SU-DHL-6 (cell line): Measurements from ENCODE around the gene VTI1A.

Experiments
- CTCF ChIP-seq: fragments of 200-600 bp; sonication (generic); IDR thresholded peaks from one replicate; pipeline ENCODE4 v1.5.1; 2017; ENCODE audit warnings: antibody characterized with exemption, mild to moderate bottlenecking, low read length, moderate library complexity; ENCODE audit not compliant: insufficient read depth, poor library complexity, severe bottlenecking
- EZH2phosphoT487 ChIP-seq: fragments of 200-600 bp; sonication (generic), shearing (Covaris generic); conservative IDR thresholded peaks from 2 replicates; pipeline ENCODE4 v1.6.1; 2018; ENCODE audit warnings: mild to moderate bottlenecking, antibody characterized with exemption, low read length, moderate library complexity, mixed read lengths

- TF ChIP-seq CTCF (no peak), EZH2phosphoT487 (no peak)
These were observed 288.2 kb downstream of the VTI1A start for GRCh38 chr10:112735041-112735695.
